CD14-positive monocyte (primary cell): ENCODE measurements around the gene CAMK1D. TPM values are rescaled to one million over a fixed set of nuclear protein-coding genes. Genes with fewer than 3 reads are reported as not detected.

Experiments used
- DNase-seq, 3 donors: peaks; one replicate each; pipeline ENCODE4 v3.0.0-alpha.2; 2011 to 2022
- H2AFZ ChIP-seq: 2 replicates; pipeline ENCODE4 v1.6.0; 2012; ENCODE audit warnings: mild to moderate bottlenecking, low read depth, low read length, inconsistent platforms; ENCODE audit not compliant: insufficient read depth, poor library complexity, severe bottlenecking
- H3K27ac ChIP-seq, 2 donors: 1 replicate in 1 of 2; 2 replicates in 1 of 2; pipeline ENCODE4 v1.5.1; 2012 to 2013; ENCODE audit warnings: low read length in 2 of 2, control low read depth in 1 of 2, inconsistent platforms in 1 of 2, low read depth in 1 of 2, mild to moderate bottlenecking in 1 of 2
- H3K27me3 ChIP-seq, 2 donors: one replicate each; pipeline versions ENCODE4 v1.6.0 to v1.6.1; 2011 to 2013; ENCODE audit warnings: low read length in 2 of 2; ENCODE audit not compliant: control insufficient read depth in 2 of 2, insufficient read depth in 2 of 2
- H3K36me3 ChIP-seq, 2 donors: replicated peaks in 1 of 2; 1 replicate in 1 of 2; 2 replicates in 1 of 2; pipeline versions ENCODE4 v1.5.1 to v1.6.1; 2012 to 2013; ENCODE audit warnings: low read length in 2 of 2, control low read depth in 1 of 2, inconsistent platforms in 1 of 2, mild to moderate bottlenecking in 1 of 2; ENCODE audit not compliant: insufficient read depth in 2 of 2, control insufficient read depth in 1 of 2
- H3K4me1 ChIP-seq, 2 donors: 1 replicate in 1 of 2; 2 replicates in 1 of 2; pipeline versions ENCODE4 v1.5.1 to v1.6.1; 2012 to 2013; ENCODE audit warnings: low read length in 2 of 2, control low read depth in 1 of 2, inconsistent platforms in 1 of 2, mild to moderate bottlenecking in 1 of 2, moderate library complexity in 1 of 2; ENCODE audit not compliant: insufficient read depth in 2 of 2, control insufficient read depth in 1 of 2
- H3K4me2 ChIP-seq: replicated peaks from 2 replicates; pipeline ENCODE3; 2012; ENCODE audit warnings: low read length, moderate library complexity, mild to moderate bottlenecking; ENCODE audit not compliant: poor library complexity, severe bottlenecking; ENCODE audit errors: extremely low read depth
- H3K4me3 ChIP-seq, 3 experiments: fragments of 200-600 bp in 1 of 3; sonication (generic) in 1 of 3; replicated peaks in 1 of 3; 1 replicate in 2 of 3; 2 replicates in 1 of 3; pipeline ENCODE4 v1.5.1; 2011 to 2013; ENCODE audit warnings: low read length in 3 of 3, mild to moderate bottlenecking in 3 of 3, control low read depth in 2 of 3, low read depth in 2 of 3, inconsistent platforms in 1 of 3, moderate library complexity in 1 of 3
- H3K79me2 ChIP-seq: 2 replicates; pipeline ENCODE4 v1.6.0; 2012; ENCODE audit warnings: mild to moderate bottlenecking, control low read depth, inconsistent platforms, low read length, moderate library complexity; ENCODE audit not compliant: insufficient read depth
- H3K9ac ChIP-seq: 2 replicates; pipeline ENCODE4 v1.6.0; 2017; ENCODE audit warnings: low read length, mild to moderate bottlenecking; ENCODE audit not compliant: insufficient read depth, poor library complexity, severe bottlenecking
- H3K9me3 ChIP-seq, 2 donors: replicated peaks in 1 of 2; 1 replicate in 1 of 2; 2 replicates in 1 of 2; pipeline versions ENCODE4 v1.5.1 to v1.6.1; 2012 to 2013; ENCODE audit warnings: low read length in 2 of 2, control low read depth in 1 of 2; ENCODE audit not compliant: control insufficient read depth in 1 of 2, insufficient read depth in 1 of 2
- H4K20me1 ChIP-seq: 2 replicates; pipeline ENCODE4 v1.6.0; 2012; ENCODE audit warnings: mild to moderate bottlenecking, low read length, control low read depth, moderate library complexity; ENCODE audit not compliant: insufficient read depth
- H3K27ac Mint-ChIP-seq, 7 donors: one replicate each; pipeline ENCODE4 v1.8.0; 2020; ENCODE audit warnings: mild to moderate bottlenecking in 7 of 7, mixed read lengths in 7 of 7, moderate library complexity in 6 of 7, inconsistent platforms in 2 of 7
- H3K27me3 Mint-ChIP-seq, 3 donors: one replicate each; pipeline ENCODE4 v1.8.0; 2021 to 2022; ENCODE audit warnings: low read depth in 3 of 3, mild to moderate bottlenecking in 3 of 3, mixed read lengths in 3 of 3, moderate library complexity in 3 of 3, inconsistent platforms in 1 of 3
- H3K36me3 Mint-ChIP-seq, 2 donors: one replicate each; pipeline ENCODE4 v1.8.0; 2020; ENCODE audit warnings: mixed read lengths in 2 of 2, inconsistent platforms in 1 of 2, mild to moderate bottlenecking in 1 of 2
- H3K4me1 Mint-ChIP-seq: one replicate; pipeline ENCODE4 v1.8.0; 2020; ENCODE audit warnings: mild to moderate bottlenecking, mixed read lengths
- H3K4me3 Mint-ChIP-seq, 2 donors: one replicate each; pipeline ENCODE4 v1.8.0; 2020; ENCODE audit warnings: mild to moderate bottlenecking in 2 of 2, mixed read lengths in 2 of 2, moderate library complexity in 1 of 2
- H3K9me3 Mint-ChIP-seq, 7 donors: one replicate each; pipeline ENCODE4 v1.8.0; 2020 to 2022; ENCODE audit warnings: mixed read lengths in 7 of 7, mild to moderate bottlenecking in 6 of 7, moderate library complexity in 6 of 7, inconsistent platforms in 2 of 7
- WGBS: methylation state at CpG from one replicate; pipeline ENCODE4 v1.1.5; 2013; ENCODE audit warnings: missing lambda C conversion rate; ENCODE audit not compliant: insufficient coverage; 5-methylcytosine and 5-hydroxymethylcytosine counted together
- intact Hi-C, 2 donors: fragments of 100-400 bp; cut with micrococcal nuclease; formaldehyde crosslinking; loops; one replicate each; pipeline versions ENCODE4 v1.15.0 to v1.15.1; 2023
- polyA plus RNA-seq, 3 donors: library from polyadenylated mRNA; depleted of rRNA in 1 of 3; unstranded in 2 of 3; stranded (reverse) in 1 of 3; fragments of 300-500 nt in 2 of 3; fragments of >200 nt in 1 of 3; fragmentation: Illumina TruSeq in 2 of 3; gene quantifications; 1 replicate in 2 of 3; 2 replicates in 1 of 3; pipeline ENCODE4 v1.2.3, GENCODE V29; 2012 to 2021
- TF ChIP-seq, protein P1 (sequence below): fragments of 200-600 bp; IDR thresholded peaks from one replicate; pipeline ENCODE4 v1.8.0; 2022; ENCODE audit warnings: antibody characterized with exemption, mild to moderate bottlenecking

The CAMK1D gene
- polyA plus RNA-seq, 3 donors = 6.7 to 11.8 (median 7.1) TPM

DNA sequence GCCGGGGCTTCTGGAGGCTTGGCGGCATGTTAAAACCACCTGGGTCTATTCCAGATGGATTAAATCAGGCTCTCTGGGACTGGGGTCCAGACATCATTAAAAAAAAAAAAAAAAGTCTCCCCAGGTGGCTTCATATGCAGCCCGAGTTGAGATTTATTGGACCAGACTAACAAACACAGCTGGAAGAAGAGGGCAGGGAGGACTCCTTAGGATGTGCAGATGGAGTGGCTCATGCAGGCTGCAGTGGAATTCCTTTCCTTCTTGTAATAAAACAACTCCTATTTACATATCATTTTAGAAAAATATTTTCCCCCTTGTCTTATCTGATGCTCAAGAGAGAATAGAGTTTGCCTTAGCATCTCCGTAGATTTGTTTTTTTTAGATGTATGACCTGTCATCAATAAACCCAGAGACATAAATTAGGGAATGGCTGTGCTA lies 238.1 kb downstream of the CAMK1D start:
- Histone ChIP-seq H3K4me2 (no peak overlapping the region), H4K20me1 (peaks cover 42% of the 10 kb centered on the region), H3K4me3 (no peak overlapping the region), H3K36me3 (no peaks in the 10 kb centered on the region), H3K9me3 (peaks cover 0 to 4% of the 10 kb centered on the region in 2 donors), H3K79me2 (no peaks in the 10 kb centered on the region), H3K27me3 (peaks cover 3 to 12% of the 10 kb centered on the region in 2 donors), H2AFZ (no peak overlapping the region), H3K9ac (no peak overlapping the region), H3K27ac (no peak overlapping the region), H3K4me1 (peaks cover 0 to 3% of the 10 kb centered on the region in 2 donors)
- H3K27ac Mint-ChIP-seq = no peak overlapping the region
- H3K9me3 Mint-ChIP-seq = peaks cover 0 to 8% (median 0%) of the 10 kb centered on the region in 7 donors
- WGBS = 50% methylated on average over 2 of the region's 4 CpGs
- TF ChIP-seq, protein P1, sequence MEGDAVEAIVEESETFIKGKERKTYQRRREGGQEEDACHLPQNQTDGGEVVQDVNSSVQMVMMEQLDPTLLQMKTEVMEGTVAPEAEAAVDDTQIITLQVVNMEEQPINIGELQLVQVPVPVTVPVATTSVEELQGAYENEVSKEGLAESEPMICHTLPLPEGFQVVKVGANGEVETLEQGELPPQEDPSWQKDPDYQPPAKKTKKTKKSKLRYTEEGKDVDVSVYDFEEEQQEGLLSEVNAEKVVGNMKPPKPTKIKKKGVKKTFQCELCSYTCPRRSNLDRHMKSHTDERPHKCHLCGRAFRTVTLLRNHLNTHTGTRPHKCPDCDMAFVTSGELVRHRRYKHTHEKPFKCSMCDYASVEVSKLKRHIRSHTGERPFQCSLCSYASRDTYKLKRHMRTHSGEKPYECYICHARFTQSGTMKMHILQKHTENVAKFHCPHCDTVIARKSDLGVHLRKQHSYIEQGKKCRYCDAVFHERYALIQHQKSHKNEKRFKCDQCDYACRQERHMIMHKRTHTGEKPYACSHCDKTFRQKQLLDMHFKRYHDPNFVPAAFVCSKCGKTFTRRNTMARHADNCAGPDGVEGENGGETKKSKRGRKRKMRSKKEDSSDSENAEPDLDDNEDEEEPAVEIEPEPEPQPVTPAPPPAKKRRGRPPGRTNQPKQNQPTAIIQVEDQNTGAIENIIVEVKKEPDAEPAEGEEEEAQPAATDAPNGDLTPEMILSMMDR = no peak
- intact Hi-C loops = no loop called here
- peaks cover 0 to 2% of the 10 kb centered on the region in 2 donors for H3K36me3 Mint-ChIP-seq
- H3K4me3 Mint-ChIP-seq = peak overlapping the region in 1 of 2 donors; percentile 36
- peaks cover 3 to 23% (median 14%) of the 10 kb centered on the region in 3 donors for H3K27me3 Mint-ChIP-seq
- H3K4me1 Mint-ChIP-seq = peaks cover 11% of the 10 kb centered on the region
- DNase-seq = no peak

DNA sequence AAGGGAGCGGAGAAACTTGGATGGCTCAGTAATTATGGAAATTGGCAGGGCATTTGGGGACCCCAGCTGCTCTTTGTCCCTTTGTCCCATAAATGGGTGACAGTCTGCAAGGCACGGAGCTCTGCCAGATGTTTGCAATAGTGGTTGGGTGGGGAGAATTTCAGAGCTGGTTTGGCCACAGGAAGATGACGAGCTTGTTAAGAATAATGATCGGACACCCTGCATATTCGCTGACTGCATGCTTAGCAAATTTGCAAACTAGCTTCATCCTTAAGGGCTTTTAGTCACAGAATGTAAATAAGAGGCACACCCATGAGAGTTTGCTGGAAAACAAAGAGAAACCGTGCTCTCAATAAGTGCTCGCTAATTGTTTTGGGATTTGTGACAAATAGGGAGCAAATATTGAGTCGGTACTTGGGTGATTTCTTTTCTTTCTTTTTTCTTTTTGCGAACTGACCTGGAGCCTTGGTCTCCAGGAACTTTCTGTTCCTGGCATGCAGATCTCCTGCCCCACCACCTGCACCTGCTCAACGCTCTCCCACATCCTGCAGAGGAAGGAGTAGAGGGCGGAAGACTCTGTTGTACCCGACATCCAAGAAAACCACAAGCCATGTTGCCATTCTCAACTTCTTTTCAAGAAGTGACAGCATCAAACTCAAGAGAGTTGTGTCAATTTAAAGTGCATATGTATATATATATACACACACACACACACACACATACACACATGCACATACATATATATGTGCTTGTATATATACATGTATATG lies 238.9 kb downstream of the CAMK1D start:
- H3K79me2 ChIP-seq = no peaks in the 10 kb centered on the region
- Mint-ChIP-seq H3K36me3 (peaks cover 0 to 2% of the 10 kb centered on the region in 2 donors), H3K27me3 (peaks cover 3 to 23% (median 14%) of the 10 kb centered on the region in 3 donors), H3K4me3 (peak overlapping the region in 1 of 2 donors; percentile 36), H3K9me3 (peaks cover 0 to 8% (median 0%) of the 10 kb centered on the region in 7 donors), H3K27ac (no peak overlapping the region), H3K4me1 (peaks cover 11% of the 10 kb centered on the region)
- no peak overlapping the region for H3K27ac ChIP-seq
- peaks cover 0 to 4% of the 10 kb centered on the region in 2 donors for H3K9me3 ChIP-seq
- WGBS = 20% methylated on average over 5 of the region's 12 CpGs
- H3K4me3 ChIP-seq = no peak overlapping the region
- H3K36me3 ChIP-seq = no peaks in the 10 kb centered on the region
- no peak overlapping the region for H3K4me2 ChIP-seq
- no peak overlapping the region for H2AFZ ChIP-seq
- H3K27me3 ChIP-seq = peaks cover 3 to 12% of the 10 kb centered on the region in 2 donors
- DNase-seq = no peak
- H3K4me1 ChIP-seq = peaks cover 0 to 3% of the 10 kb centered on the region in 2 donors
- intact Hi-C loops = no loop called here
- H4K20me1 ChIP-seq = peaks cover 33% of the 10 kb centered on the region
- TF ChIP-seq, protein P1 = no peak
- H3K9ac ChIP-seq = no peak overlapping the region
